Activated naive CD4-positive, alpha-beta T cell treated with anti-CD3 and anti-CD28 coated beads, Interleukin-2, amount 50 U/mL, for 16 hours (primary cell): ENCODE results near the gene FAM161B.
A peak's percentile ranks its signal among the peaks of the same experiment; 100 is the strongest.
"Not testable (repeated sequence)": the region's sequence is repeated elsewhere in the genome, so short reads cannot be mapped to it uniquely, and the experiment has no call there.

Experiments
- DNase-seq: peaks from one replicate; pipeline ENCODE4 v3.0.0-alpha.2; 2020

FAM161B gene, protein sequence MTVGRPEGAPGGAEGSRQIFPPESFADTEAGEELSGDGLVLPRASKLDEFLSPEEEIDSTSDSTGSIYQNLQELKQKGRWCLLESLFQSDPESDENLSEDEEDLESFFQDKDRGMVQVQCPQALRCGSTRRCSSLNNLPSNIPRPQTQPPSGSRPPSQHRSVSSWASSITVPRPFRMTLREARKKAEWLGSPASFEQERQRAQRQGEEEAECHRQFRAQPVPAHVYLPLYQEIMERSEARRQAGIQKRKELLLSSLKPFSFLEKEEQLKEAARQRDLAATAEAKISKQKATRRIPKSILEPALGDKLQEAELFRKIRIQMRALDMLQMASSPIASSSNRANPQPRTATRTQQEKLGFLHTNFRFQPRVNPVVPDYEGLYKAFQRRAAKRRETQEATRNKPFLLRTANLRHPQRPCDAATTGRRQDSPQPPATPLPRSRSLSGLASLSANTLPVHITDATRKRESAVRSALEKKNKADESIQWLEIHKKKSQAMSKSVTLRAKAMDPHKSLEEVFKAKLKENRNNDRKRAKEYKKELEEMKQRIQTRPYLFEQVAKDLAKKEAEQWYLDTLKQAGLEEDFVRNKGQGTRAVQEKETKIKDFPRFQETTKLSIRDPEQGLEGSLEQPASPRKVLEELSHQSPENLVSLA

DNA sequence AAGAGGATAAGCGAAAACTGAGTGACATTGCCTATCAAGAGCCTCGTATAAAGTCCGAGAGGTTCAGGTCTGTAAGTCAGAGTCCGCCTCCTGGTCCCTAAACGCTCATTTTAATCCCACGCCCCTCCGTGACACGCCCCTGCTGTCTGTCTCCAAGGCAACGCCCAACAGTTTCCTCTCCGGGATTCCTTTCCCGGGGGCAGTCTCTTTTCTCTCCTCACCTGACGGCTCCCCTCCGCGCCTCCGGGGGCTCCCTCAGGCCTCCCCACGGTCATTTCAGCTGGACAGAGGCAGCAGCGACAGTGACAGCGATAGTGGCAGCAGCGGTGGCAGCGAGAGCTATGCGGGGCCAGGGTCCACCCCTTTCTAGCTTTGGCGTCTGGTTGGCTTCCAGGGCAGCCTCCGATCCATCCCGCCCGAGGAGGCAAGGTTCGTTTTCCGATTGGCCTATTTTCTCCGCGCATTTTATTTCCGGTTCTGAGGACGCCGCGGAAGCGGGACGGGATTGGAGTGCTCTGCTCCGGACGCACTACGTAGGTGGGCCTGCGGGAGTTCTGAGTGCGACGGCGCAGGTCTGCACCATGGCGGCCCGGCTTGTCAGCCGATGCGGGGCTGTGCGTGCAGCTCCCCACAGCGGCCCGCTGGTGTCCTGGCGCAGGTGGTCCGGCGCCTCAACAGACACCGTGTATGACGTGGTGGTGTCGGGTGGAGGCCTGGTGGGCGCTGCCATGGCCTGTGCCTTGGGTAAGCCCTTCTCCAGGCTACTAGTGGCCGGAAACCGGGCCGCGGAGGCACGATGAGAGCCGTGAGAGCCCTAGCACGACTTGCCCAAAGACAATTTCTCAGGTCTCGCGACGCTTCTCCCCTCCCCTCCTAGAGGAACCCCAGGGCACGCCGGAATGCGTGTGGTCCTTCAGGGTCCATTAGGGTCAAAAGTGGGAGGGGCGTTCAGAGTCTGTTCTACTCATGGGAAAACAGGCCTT, at the start of gene FAM161B, which contains the start of gene COQ6:
Gene FAM161B (minus strand): TSS at position 343 of the 983 bp plus-strand sequence. CDS start 68 bp downstream, at position 275.
Gene COQ6 (plus strand): TSS at position 551 of the 983 bp plus-strand sequence. CDS start 31 bp downstream, at position 582.
- peak; percentile 93 for DNase-seq

GRCh38 chr14:73998726-73999125, 48.8 kb upstream of the FAM161B start:
- DNase-seq: no peak

DNA sequence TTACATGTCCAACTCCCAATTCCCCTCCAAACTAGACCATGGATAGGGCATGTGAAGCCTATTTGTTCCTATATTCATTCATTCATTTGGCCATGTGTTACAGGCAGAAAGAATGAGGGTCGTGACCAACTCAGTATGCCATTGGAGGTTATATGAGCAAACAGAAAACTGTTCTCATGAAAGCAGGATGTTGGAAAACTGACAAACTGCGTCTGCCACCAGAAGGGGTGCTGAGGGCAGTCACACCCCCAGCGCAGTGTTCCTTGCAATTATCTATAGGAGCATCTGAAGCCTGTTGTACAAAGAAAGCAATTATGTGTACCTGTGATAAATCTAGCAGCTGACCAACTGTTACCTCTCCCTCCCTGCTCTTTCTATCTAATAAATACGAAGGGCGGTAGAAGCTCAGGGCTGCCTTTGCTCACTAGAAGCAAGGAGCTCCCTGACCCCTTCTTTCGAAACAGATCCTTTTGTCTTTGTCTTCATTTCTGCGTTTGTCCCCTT, 48.1 kb upstream of the FAM161B start:
- DNase-seq: no peak

DNA sequence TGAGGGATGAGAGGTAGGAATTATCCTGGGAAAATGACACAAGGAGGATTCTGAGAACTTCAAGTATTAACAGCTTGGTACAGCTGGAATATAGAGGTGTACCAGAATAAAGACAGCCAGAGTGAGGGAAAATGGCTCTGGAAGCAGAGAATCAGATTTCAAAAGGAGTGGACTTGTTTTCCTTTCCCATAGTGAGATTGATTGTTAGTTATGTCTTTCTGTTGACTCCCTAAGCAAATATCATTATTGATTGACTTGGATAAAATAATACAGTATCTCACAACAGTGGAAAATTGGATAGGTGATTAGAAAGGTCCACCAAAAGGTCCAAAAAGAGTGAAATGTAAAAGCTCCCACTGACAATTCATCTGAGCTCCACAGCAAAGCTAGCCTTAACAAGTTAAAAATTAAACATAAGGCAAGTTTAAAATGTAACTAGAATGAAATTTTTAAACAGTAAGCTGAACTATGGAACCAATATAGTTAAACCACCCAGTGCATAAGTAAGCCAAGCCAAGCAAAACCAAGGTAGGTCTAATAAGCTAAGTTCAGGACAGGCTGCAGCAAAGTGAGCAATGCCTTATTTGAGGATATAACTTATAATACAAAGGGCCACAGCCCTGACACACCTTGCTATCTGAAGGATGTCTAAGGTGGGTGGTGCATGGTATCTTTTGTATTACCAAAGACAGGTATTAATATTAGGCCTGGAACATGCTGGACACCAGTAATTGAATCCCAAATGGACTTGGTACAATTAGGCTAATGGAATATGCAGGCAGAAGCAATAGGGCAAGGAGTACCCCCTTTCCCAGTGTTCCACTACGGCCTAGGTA, 47.4 kb upstream of the FAM161B start:
- no peak for DNase-seq

DNA sequence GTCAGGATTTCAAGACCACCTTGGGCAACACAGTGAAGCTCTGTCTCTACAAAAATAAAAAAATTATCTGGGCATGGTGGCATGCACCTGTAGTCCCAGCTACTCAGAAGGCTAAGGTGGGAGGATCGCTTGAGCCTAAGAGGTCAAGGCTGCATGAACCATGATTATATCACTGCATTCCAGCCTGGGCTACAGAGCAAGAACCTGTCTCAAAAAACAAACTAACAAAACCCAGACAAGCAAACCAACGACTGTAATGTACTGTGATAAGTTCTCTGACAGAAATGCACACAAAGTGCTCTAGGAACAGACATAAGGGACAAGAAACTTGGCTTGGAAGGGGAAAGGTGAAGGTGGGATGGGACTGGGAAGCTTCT, 46.8 kb upstream of the FAM161B start:
- DNase-seq: no peak

DNA sequence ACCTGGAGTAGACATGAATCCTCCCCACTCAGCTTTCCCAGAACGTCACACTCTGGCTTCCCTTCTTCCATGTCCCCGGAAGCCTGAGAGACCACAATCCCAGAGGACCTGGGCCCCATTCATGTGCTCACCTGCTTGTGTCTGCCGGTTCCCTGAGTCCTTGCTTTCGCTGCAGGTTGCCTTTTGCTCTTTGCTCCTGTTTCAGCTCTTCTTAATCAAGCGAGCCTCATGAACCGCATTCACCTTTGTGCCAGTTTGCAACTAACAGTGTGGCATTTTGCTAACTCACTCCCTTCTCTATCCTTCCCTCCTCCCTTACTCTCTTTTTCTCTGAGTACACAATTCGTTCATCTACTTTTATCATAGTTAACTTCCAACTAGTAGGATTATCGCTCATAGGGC, 46.1 kb upstream of the FAM161B start:
- no peak for DNase-seq

- not testable (repeated sequence) for DNase-seq
These were observed 45.0 kb upstream of the FAM161B start for GRCh38 chr14:73994926-73995325.

DNA sequence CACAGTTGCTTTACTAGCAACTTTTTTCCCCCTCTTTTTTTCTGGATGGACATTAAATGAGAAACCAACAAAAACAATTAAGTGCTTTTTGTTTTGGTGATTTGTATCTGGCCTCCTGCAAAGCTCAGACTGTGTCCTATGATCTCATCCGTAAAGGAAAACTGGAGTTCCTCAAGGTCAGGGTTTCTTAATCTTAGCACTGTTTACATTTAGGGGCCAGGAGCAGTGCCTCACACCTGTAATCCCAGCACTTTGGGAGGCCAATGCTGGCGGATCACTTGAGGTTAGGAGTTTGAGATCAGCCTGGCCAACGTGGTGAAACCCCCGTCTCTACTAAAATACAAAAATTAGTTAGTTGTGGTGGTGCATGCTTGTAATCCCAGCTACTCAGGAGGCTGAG, 41.2 kb upstream of the FAM161B start:
- no peak for DNase-seq

DNA sequence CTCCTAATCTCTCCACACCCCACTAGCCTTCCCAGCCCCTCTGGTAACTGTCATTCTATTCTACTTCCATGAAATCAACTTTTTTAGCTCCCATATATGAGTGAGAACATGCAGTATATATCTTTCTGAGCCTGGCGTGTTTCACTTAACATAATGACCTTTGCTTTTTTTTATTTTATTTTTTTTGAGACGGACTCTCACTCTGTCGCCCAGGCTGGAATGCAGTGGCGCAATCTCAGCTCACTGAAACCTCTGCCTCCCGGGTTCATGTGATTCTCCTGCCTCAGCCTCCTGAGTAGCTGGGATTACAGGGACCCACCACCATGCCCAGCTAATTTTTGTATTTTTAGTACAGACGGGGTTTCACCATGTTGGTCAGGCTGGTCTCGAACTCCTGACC, 38.8 kb upstream of the FAM161B start:
- DNase-seq: not testable (repeated sequence)

DNA sequence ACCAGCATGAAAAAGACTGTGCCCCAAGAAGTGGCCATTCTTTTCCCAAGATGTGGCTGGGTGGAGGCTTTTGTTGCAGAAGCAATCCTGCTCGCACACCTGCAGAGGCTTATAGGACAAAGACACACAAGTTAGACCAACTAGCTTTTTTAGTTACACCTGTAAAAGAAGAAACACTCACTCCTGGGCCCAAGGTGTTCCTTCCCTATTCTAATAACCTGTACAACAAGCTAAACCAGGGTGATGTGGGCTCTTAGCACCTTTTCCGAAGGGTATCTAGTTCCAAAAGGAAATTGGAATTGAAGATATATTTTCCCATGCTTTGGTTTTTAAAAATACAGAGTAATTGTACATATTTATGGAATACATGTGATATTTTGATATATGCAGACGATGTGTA, 38.2 kb upstream of the FAM161B start:
- DNase-seq: no peak

DNA sequence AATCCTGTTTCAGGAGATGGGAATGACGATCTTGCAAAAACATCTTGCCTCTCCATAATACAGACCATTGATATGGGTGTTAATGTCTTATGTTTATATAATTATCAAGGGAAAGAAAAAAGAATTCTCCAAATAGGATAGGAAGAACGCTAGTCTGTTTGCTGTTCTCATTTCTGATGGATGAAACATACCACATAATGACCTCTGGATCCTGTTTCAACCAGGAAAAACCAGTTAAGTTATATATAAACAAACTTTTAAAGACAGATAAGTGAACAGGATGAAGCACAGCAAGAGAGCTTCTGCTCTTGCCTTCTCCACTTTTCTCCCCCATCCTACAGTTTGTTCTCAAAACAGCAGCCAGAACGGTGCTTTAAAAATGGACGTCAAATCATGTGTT, 28.0 kb upstream of the FAM161B start:
- no peak for DNase-seq

DNA sequence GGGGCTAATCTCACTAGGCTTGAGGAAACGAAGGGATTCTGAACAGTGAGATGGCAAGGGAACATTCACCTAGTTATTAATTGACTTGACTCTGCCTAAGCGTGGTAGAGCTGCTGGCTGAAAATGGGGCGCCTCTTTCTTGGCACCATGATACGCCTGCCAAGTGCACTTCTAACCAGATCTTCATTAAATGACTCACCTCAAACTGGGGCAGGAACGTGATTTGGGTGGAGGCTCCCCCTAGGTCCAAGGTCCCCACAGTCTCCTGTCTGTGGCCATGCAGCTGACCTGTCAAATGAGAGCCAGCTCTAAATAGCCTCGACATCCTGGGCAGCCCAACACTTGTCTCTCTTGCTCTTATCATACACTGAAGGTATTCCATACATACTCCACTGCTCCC, 26.2 kb upstream of the FAM161B start:
- no peak for DNase-seq

- DNase-seq: no peak
These were observed 23.6 kb upstream of the FAM161B start for GRCh38 chr14:73973497-73973896.

GRCh38 chr14:73968885-73969284, 19.0 kb upstream of the FAM161B start:
- DNase-seq: no peak

DNA sequence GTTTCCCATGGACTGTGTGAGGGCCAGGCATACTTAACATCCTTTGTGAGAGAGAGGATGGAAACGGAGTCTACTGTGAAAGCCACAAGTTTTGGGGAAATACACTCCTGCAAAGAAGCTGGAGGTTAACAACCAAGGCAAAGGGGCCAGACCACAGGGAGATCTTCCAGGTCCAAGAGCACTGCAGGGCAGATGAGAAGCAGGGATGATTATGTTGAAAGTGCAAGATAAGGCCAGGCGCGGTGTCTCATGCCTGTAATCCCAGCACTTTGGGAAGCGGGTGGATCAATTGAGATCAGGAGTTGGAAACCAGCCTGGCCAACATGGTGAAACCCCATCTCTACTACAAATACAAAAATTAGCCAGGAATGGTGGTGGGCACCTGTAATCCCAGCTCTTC, 15.3 kb upstream of the FAM161B start:
- DNase-seq: no peak

DNA sequence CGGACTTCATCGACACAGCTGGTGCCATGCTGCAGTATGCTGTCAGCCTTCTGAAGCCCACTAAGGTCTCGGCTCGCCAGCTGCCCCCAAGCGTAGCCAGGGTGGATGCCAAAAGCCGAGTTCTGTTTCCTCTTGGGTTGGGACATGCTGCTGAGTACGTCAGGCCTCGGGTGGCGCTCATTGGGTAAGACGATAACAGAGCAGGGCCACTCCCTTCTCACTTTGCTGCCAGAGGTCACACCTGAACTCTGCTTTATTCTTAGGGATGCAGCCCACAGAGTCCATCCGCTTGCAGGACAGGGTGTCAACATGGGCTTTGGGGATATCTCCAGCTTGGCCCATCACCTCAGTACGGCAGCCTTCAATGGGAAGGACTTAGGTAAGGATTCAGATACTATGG, 11.3 kb upstream of the FAM161B start:
- DNase-seq: no peak

DNA sequence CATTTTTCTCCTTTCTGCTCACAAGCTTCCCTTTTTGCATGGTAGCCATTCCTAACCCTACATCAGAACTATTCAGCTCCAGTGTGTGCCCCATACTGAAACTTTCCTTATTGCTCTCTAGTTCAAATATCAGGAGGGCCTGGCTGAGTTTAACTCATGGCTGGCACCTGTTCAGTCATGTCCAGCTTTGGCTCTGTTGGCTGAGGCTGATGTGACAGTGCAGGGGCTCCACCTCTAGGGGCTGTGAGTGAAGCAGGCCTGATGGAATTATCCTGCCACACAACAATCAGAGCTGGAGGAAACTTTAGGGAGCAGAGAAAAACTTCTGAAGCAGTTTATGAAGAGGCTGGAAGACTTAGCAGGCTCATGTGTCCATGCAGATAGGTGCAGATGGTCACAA, 8.7 kb upstream of the FAM161B start:
- no peak for DNase-seq

GRCh38 chr14:73955674-73956073, 5.8 kb upstream of the FAM161B start:
- DNase-seq: no peak

DNA sequence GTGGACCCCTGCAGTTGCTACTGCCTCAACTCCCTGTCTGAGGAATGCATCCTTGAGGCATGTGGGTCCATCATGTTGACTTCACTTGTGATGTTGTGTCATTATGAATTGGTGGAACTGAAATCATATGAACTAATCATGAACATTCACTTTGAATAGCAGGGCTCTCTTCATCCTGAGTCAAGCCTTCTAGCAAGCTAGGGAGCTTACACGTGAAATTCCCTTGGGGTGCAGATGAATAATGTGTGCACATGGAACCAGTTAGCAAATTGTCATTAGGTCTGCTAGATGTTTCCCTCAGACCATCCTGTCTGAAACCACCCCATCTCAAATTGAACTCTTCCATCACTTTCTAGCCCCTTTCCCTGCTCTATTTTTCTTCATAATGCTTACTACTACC, 3.8 kb upstream of the FAM161B start:
- no peak for DNase-seq

DNA sequence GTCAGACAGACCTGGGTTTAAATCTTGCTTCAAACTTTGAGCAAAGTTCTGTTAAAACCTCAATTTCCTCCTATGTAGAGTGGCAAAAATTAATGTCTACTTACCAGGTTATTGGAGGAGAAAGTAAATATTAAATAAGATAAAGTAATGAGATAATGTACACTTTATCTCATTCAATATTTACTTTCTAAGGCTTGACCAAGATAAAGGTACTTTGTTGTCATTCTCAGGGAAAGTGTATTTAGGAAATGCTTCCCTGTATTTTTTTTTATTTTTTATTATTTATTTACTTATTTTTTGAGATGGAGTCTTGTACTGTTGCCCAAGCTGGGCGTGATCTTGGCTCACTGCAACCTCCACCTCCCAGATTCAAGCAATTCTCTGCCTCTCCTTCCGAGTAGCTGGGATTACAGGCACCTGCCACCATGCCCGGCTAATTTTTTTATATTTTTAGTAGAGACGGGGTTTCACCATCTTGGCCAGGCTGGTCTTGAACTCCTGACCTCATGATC, 4.7 kb downstream of the FAM161B start:
- no peak for DNase-seq

DNA sequence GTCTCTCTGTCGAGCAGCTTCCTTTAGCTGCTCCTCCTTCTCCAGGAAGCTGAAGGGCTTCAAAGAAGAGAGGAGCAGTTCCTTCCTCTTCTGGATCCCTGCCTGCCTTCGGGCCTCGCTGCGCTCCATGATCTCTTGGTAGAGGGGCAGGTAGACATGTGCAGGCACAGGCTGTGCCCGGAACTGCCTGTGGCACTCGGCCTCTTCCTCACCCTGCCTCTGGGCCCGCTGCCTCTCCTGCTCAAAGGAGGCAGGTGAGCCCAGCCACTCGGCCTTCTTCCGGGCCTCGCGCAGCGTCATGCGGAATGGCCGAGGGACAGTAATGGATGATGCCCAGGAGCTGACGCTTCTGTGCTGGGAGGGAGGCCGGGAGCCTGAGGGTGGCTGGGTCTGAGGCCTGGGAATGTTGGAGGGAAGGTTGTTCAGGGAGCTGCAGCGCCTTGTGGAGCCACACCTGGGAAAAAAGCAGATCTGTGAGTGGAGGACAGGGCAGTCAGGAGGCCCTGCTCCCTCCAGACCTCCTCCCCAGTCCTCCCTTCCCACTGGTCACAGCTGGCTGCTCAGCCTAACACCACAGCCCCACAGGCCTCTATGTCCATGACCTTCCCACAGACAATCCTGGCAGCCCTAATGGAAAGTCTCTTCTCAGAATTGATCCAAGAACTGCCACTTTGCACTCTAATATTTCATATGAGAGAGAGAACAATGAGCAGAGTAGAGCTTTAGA, 5.3 kb downstream of the FAM161B start:
- no peak for DNase-seq
